ENCODE data around the gene SLC2A5. TPM values are rescaled to one million over a fixed set of nuclear protein-coding genes. Genes with fewer than 3 reads are reported as not detected.

The SLC2A5 gene
- total and polyA plus RNA-seq, 4 donors: 0.31 to 17.5 (median 8.1) TPM

- WGBS, 2 donors: 93 to 95% methylated on average over 12 of the region's 12 CpGs
- Histone ChIP-seq H3K4me3 (ENCODE audit: low read length in 2 of 2) (no peak overlapping the region), H3K36me3 (ENCODE audit: control insufficient read depth in 1 of 2, insufficient read depth in 2 of 2, low read length in 1 of 2) (peaks cover 0 to 7% of the 10 kb centered on the region in 2 donors), H3K27ac (ENCODE audit: low read depth in 1 of 2, low read length in 2 of 2) (no peak overlapping the region), H3K4me1 (ENCODE audit: control insufficient read depth in 1 of 2, insufficient read depth in 2 of 2, low read length in 2 of 2) (no peaks in the 10 kb centered on the region), H3K27me3 (ENCODE audit: control insufficient read depth in 1 of 2, insufficient read depth in 2 of 2, low read length in 1 of 2) (no peaks in the 10 kb centered on the region), H3K9me3 (ENCODE audit: control insufficient read depth, low read length) (no peaks in the 10 kb centered on the region)
- DNase-seq (peak in 1 of 2 donors; percentile 17), ATAC-seq (ENCODE audit: low FRiP score) (no peak)
- intact Hi-C loops (cut with DNase I): loop anchor here in 1 of 2 donors (5.0 kb wide), 1 partner anchor 191 kb away; no protein-coding TSS in a partner anchor
Observed at GRCh38 chr1:9108056-9108665, 38.7 kb upstream of the SLC2A5 start.

- Histone ChIP-seq H3K9me3 (ENCODE audit: control insufficient read depth, low read length) (no peaks in the 10 kb centered on the region), H3K4me1 (ENCODE audit: control insufficient read depth in 1 of 2, insufficient read depth in 2 of 2, low read length in 2 of 2) (no peaks in the 10 kb centered on the region), H3K27ac (ENCODE audit: low read depth in 1 of 2, low read length in 2 of 2) (no peak overlapping the region), H3K27me3 (ENCODE audit: control insufficient read depth in 1 of 2, insufficient read depth in 2 of 2, low read length in 1 of 2) (no peaks in the 10 kb centered on the region), H3K4me3 (ENCODE audit: low read length in 2 of 2) (no peak overlapping the region), H3K36me3 (ENCODE audit: control insufficient read depth in 1 of 2, insufficient read depth in 2 of 2, low read length in 1 of 2) (peaks cover 0 to 7% of the 10 kb centered on the region in 2 donors)
- ATAC-seq (ENCODE audit: low FRiP score) (no peak), DNase-seq (peak in 1 of 2 donors; percentile 17)
- WGBS, 2 donors: 29 to 37% methylated on average over 4 of the region's 4 CpGs
- intact Hi-C loops (cut with DNase I): loop anchor here in 1 of 2 donors (5.0 kb wide), 1 partner anchor 190 kb away; no protein-coding TSS in a partner anchor
Observed at GRCh38 chr1:9107136-9107535, 37.7 kb upstream of the SLC2A5 start.

DNA sequence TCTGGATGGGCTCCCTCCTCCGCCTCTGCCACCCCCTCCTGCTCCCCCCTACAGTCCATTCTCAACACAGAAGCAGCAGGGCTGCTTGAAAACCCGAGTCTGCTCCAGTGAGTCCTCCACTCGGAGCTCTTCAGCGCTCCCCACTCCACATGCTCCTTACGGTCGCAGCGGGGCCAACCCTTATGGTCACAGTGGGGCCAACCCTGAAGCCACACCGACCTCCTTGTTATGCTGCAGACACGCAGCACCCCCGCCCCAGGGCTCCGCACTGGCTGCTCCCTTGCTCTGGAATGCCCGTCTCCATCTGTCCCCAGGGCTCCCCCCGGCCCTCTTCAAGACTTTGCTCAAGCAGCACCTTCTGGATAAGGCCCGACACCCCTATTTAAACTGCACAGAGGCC lies 36.9 kb upstream of the SLC2A5 start:
- 90 to 92% methylated on average over 14 of the region's 14 CpGs for WGBS, 2 donors
- no peaks in the 10 kb centered on the region for H3K27me3 ChIP-seq (ENCODE audit: control insufficient read depth in 1 of 2, insufficient read depth in 2 of 2, low read length in 1 of 2)
- H3K36me3 ChIP-seq (ENCODE audit: control insufficient read depth in 1 of 2, insufficient read depth in 2 of 2, low read length in 1 of 2): peaks cover 0 to 7% of the 10 kb centered on the region in 2 donors
- no peaks in the 10 kb centered on the region for H3K9me3 ChIP-seq (ENCODE audit: control insufficient read depth, low read length)
- no peaks in the 10 kb centered on the region for H3K4me1 ChIP-seq (ENCODE audit: control insufficient read depth in 1 of 2, insufficient read depth in 2 of 2, low read length in 2 of 2)
- DNase-seq (peak in 1 of 2 donors; percentile 35), ATAC-seq (ENCODE audit: low FRiP score) (no peak)
- no peak overlapping the region for H3K27ac ChIP-seq (ENCODE audit: low read depth in 1 of 2, low read length in 2 of 2)
- intact Hi-C loops (cut with DNase I): loop anchor here in 1 of 2 donors (5.0 kb wide), 1 partner anchor 189 kb away; no protein-coding TSS in a partner anchor
- no peak overlapping the region for H3K4me3 ChIP-seq (ENCODE audit: low read length in 2 of 2)

DNA sequence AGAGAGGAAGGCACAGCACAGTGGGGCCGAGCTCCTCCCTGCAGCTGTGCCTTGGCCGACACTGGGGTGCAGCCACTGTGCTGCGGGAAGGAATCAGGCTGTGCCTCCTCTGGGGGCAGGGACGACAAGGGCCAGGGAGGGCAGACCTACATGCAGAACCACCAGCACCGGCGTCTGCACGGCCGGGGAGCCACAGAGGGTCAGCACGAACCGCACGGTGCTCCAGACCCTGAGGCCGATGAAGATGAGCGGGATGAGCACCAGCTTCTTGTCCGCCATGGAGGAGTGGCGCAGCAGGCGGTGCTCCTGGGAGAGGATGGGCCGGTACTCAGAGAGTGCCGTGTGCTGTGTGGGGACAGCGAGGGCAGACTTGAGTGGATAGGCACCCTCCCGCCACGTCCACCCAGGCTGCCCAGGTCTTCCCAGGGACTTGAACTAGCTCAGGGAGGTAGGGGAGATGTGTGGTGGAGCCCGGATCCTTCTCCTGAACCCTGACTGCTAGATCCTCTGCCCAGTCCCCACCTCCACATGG lies 36.0 kb upstream of the SLC2A5 start:
- DNase-seq: peak in 1 of 2 donors; percentile 38
- H3K4me1 ChIP-seq (ENCODE audit: control insufficient read depth in 1 of 2, insufficient read depth in 2 of 2, low read length in 2 of 2): no peaks in the 10 kb centered on the region
- ATAC-seq (ENCODE audit: low FRiP score): no peak
- H3K36me3 ChIP-seq (ENCODE audit: control insufficient read depth in 1 of 2, insufficient read depth in 2 of 2, low read length in 1 of 2): peaks cover 0 to 7% of the 10 kb centered on the region in 2 donors
- no peak overlapping the region for H3K27ac ChIP-seq (ENCODE audit: low read depth in 1 of 2, low read length in 2 of 2)
- WGBS, 2 donors: 93 to 94% methylated on average over 22 of the region's 22 CpGs
- intact Hi-C loops (cut with DNase I): loop anchor here in 1 of 2 donors (5.0 kb wide), 1 partner anchor 188 kb away; no protein-coding TSS in a partner anchor
- H3K4me3 ChIP-seq (ENCODE audit: low read length in 2 of 2): no peak overlapping the region
- no peaks in the 10 kb centered on the region for H3K27me3 ChIP-seq (ENCODE audit: control insufficient read depth in 1 of 2, insufficient read depth in 2 of 2, low read length in 1 of 2)
- H3K9me3 ChIP-seq (ENCODE audit: control insufficient read depth, low read length): no peaks in the 10 kb centered on the region

GRCh38 chr1:9101510-9102146 lies 32.2 kb upstream of the SLC2A5 start:
- intact Hi-C loops (cut with DNase I): loop anchor here in 1 of 2 donors (2.0 to 5.0 kb wide), 2 partner anchors 93 to 184 kb away; no protein-coding TSS in a partner anchor
- Histone ChIP-seq H3K36me3 (ENCODE audit: control insufficient read depth in 1 of 2, insufficient read depth in 2 of 2, low read length in 1 of 2) (peaks cover 0 to 7% of the 10 kb centered on the region in 2 donors), H3K4me1 (ENCODE audit: control insufficient read depth in 1 of 2, insufficient read depth in 2 of 2, low read length in 2 of 2) (no peaks in the 10 kb centered on the region), H3K4me3 (ENCODE audit: low read length in 2 of 2) (no peak overlapping the region), H3K27ac (ENCODE audit: low read depth in 1 of 2, low read length in 2 of 2) (no peak overlapping the region), H3K9me3 (ENCODE audit: control insufficient read depth, low read length) (no peaks in the 10 kb centered on the region), H3K27me3 (ENCODE audit: control insufficient read depth in 1 of 2, insufficient read depth in 2 of 2, low read length in 1 of 2) (no peaks in the 10 kb centered on the region)
- WGBS, 2 donors: 47 to 70% methylated on average over 4 of the region's 4 CpGs
- ATAC-seq (ENCODE audit: low FRiP score) (no peak), DNase-seq (no peak)

DNA sequence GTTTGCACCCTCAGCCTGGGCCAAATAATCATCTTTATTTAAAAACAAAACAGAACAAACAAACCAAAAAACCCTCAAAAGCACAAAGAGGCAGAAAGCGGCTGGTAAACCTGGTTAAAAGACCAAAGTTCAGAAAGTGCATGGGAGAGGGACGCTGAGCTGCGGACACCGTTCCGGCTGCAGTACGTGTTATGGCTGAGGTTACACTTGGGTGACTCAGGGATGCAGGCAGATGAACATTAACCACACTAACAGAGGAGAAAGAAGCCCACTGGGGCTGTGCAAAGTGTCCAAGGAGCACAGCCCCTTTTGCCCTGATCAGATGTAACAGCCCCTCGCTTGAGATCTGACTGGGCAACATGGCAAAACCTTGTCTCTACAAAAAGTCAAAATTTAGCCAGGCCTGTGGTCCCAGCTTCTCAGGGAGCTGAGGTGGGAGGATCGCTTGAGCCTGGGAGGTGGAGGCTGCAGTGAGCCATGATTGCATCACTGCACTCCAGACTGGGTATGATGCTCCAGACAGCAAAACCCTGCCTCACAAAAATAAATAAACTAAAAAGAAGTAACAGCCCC lies 31.1 kb upstream of the SLC2A5 start:
- Histone ChIP-seq H3K9me3 (ENCODE audit: control insufficient read depth, low read length) (no peaks in the 10 kb centered on the region), H3K27me3 (ENCODE audit: control insufficient read depth in 1 of 2, insufficient read depth in 2 of 2, low read length in 1 of 2) (no peaks in the 10 kb centered on the region), H3K36me3 (ENCODE audit: control insufficient read depth in 1 of 2, insufficient read depth in 2 of 2, low read length in 1 of 2) (peaks cover 0 to 7% of the 10 kb centered on the region in 2 donors), H3K27ac (ENCODE audit: low read depth in 1 of 2, low read length in 2 of 2) (no peak overlapping the region), H3K4me3 (ENCODE audit: low read length in 2 of 2) (no peak overlapping the region), H3K4me1 (ENCODE audit: control insufficient read depth in 1 of 2, insufficient read depth in 2 of 2, low read length in 2 of 2) (no peaks in the 10 kb centered on the region)
- 94 to 95% methylated on average over 8 of the region's 8 CpGs for WGBS, 2 donors
- ATAC-seq (ENCODE audit: low FRiP score): no peak
- intact Hi-C loops (cut with DNase I): loop anchor here in 1 of 2 donors (2.0 to 5.0 kb wide), 2 partner anchors 92 to 183 kb away; no protein-coding TSS in a partner anchor
- DNase-seq: no peak

GRCh38 chr1:9099555-9099954 lies 30.1 kb upstream of the SLC2A5 start:
- no peaks in the 10 kb centered on the region for H3K9me3 ChIP-seq (ENCODE audit: control insufficient read depth, low read length)
- no peak overlapping the region for H3K4me3 ChIP-seq (ENCODE audit: low read length in 2 of 2)
- no peak for ATAC-seq (ENCODE audit: low FRiP score)
- no peak for DNase-seq
- no peaks in the 10 kb centered on the region for H3K4me1 ChIP-seq (ENCODE audit: control insufficient read depth in 1 of 2, insufficient read depth in 2 of 2, low read length in 2 of 2)
- 84 to 89% methylated on average over 7 of the region's 7 CpGs for WGBS, 2 donors
- no peaks in the 10 kb centered on the region for H3K27me3 ChIP-seq (ENCODE audit: control insufficient read depth in 1 of 2, insufficient read depth in 2 of 2, low read length in 1 of 2)
- peaks cover 0 to 7% of the 10 kb centered on the region in 2 donors for H3K36me3 ChIP-seq (ENCODE audit: control insufficient read depth in 1 of 2, insufficient read depth in 2 of 2, low read length in 1 of 2)
- no peak overlapping the region for H3K27ac ChIP-seq (ENCODE audit: low read depth in 1 of 2, low read length in 2 of 2)
- intact Hi-C loops (cut with DNase I): no loop called here

GRCh38 chr1:9097947-9098705 lies 28.7 kb upstream of the SLC2A5 start:
- intact Hi-C loops (cut with DNase I): no loop called here
- H3K4me3 ChIP-seq (ENCODE audit: low read length in 2 of 2): no peak overlapping the region
- DNase-seq (no peak), ATAC-seq (ENCODE audit: low FRiP score) (no peak)
- H3K27me3 ChIP-seq (ENCODE audit: control insufficient read depth in 1 of 2, insufficient read depth in 2 of 2, low read length in 1 of 2): no peaks in the 10 kb centered on the region
- no peaks in the 10 kb centered on the region for H3K4me1 ChIP-seq (ENCODE audit: control insufficient read depth in 1 of 2, insufficient read depth in 2 of 2, low read length in 2 of 2)
- H3K9me3 ChIP-seq (ENCODE audit: control insufficient read depth, low read length): no peaks in the 10 kb centered on the region
- H3K36me3 ChIP-seq (ENCODE audit: control insufficient read depth in 1 of 2, insufficient read depth in 2 of 2, low read length in 1 of 2): no peaks in the 10 kb centered on the region
- H3K27ac ChIP-seq (ENCODE audit: low read depth in 1 of 2, low read length in 2 of 2): no peak overlapping the region
- 82 to 88% methylated on average over 13 of the region's 13 CpGs for WGBS, 2 donors

All from aorta (tissue), 5 donors.